Activated T-helper 1 cell treated with Interleukin-2 at 50 U/mL for 16 hours (primary cell): ENCODE measurements around the gene EFHD1.
"Not testable (repeated sequence)": the region's sequence is repeated elsewhere in the genome, so short reads cannot be mapped to it uniquely, and the experiment has no call there.

Experiments
- DNase-seq: peaks from one replicate; pipeline ENCODE4 v3.0.0-alpha.2; 2020; ENCODE audit warnings: low read depth

EFHD1 gene

DNA sequence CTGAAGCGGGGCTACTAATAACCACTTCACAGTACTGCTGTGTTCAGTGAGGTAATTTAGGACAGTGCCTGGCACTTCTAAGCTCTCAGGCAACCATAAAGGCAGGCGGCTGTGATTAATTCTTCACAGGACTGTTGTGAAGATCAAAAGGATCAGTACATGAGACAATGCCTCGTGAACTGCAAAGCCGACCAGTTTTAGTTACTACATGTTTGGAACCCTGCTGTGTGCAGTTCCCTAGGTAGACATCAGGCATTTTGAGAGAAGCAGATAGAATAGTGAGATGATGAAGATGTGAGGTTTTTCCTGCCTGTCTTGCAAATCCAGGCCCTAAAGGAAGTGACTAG lies 19.1 kb downstream of the EFHD1 start:
- DNase-seq, result no peak

DNA sequence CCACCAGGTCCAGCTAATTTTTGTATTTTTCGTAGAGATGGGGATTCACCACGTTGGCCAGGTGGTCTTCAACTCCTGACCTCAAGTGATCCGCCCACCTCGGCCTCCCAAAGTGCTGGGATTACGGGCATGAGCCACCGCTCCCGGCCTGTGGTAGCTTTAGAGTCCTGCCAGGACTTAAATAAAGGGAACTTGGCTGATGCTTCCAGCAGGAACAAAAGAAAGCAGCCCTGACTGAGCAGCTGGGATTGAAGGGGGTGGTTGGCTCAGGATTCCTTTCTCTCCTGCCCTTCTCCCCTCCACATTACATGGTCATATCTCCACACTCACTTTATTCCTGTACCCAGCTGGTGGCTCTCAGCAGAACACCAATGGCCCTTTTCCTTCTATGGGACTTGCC lies 20.0 kb downstream of the EFHD1 start:
- DNase-seq, result no peak

DNA sequence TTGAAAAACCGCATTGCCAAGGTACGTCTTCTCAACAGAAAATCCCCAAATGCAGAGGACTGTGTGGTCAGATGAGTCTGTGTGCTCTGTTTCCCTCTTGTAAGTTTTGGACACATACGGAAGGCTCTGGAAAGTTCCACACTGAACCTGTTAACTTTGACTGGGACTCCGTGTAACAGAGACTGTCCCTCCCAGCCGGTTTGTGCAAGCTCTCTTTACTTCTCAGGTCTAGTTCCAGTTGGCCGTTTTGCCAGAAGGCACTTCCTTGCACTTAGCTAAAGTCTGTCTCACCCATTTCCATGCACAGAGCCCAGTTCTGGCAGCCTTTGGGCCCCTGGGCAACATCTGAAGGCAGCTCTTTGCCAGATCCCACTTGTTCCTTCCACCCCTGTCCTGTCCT lies 22.0 kb downstream of the EFHD1 start:
- DNase-seq, result no peak

DNA sequence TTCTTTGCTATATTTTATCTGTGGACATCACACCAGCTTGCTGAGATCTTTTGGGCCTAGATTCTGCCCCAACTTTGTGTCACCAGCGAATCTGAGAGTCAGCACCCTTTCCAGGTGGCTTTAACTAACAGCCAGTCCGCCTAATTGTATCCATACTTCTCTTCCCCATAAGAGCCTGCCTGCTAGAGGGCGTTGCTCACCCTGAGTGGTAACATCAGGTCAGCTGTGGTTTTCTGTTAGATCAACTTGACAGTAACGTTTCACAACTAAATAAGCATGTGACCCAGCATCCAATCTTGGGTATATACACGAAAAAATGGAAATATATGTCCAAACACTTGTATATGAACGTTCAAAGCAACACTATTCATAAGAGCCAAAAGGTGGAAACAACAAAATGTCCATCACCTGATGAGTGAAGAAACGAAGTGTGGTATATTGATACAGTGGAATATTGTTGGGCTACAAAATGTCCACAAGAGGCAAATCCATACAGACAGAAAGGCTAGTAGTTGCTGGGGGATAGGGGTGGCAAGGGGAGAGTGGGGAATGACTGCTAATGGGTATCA lies 24.9 kb downstream of the EFHD1 start:
- no peak for DNase-seq

DNA sequence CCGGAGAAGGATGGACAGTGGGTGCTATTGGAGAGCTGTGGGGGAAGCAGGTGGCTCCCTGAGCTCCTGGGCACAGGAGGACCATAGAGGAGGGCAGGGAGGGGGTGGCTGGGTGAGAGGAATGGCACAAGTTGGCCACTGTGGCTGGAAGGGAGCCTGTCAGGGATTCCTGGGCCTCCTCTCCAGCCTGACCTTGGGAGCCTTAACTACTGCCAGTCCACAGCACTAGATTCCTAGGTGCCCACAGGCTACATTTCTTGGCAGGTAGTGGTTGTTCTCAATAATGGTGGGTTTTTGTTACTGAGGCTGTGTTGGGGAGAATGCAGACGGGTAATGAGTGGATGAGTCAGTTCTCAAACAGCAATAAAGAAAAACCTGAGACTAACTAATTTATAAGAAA lies 26.0 kb downstream of the EFHD1 start:
- no peak for DNase-seq

DNA sequence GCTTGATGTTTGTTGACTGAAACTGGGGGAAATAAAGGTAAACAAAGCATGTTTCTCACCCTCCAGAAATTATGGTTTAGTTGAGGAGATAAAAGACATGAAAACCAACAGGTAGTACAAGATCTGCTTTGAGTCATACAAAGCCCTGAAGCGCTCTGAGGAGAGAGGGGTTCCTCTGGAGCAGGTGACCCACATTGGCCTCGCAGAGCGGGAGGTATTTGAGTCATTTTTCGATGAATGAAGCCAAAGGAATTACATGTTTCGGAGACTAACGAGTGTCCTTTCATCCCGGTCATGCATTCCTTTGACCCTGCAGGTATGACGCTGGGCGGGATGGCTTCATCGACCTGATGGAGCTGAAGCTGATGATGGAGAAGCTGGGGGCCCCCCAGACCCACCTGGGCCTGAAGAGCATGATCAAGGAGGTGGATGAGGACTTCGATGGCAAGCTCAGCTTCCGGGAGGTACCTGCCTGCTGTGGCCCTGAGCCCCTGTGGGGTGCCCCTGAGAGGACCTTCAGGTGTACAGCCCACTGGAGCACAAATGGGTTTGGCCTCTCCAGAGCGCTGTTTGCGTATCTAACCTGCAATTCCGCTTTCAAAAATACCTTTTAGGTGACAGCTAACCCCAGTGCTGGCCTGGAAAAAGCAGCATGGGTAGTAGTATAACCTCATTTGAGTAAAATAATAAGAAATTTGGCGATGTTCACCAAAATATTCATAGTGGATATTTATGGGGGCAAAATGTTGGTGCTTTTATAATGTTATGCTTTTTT lies 29.3 kb downstream of the EFHD1 start:
- no peak for DNase-seq

DNA sequence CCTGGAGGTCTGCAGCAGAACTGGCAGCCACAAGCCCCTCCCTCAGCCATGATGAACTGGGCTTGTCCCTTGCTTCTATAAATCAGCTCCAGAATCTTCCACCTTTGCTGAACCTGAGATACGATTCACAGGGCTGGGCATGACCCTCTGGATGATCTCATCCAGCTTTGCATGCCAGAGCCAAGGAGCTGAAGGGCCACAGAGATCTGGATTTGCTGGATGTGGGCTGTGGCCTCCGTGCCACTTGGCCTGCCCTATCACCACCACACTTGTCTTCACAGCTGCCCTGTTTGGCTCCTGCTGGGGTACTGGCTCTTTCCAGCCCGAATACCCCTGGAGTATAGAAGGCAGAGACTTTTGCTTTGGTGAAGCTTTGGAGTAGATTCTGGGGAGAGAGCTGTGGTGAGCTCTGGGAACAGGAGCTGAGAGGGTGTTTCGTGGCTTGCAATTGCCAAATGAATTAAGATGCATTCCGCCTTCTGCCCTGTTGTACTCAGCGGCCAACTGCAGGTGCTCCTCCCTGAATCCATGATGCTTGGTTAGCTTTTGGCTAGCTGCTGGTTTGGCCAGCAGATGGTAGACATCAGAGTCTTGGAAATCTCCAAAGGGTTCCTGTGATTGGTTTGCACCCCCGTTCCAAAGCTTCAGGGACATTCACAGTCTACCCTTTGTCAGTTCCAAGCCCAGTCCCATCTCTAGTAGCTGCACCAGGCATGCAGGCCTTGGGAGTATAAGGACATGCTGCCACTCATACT lies 32.8 kb downstream of the EFHD1 start:
- DNase-seq, result no peak

DNA sequence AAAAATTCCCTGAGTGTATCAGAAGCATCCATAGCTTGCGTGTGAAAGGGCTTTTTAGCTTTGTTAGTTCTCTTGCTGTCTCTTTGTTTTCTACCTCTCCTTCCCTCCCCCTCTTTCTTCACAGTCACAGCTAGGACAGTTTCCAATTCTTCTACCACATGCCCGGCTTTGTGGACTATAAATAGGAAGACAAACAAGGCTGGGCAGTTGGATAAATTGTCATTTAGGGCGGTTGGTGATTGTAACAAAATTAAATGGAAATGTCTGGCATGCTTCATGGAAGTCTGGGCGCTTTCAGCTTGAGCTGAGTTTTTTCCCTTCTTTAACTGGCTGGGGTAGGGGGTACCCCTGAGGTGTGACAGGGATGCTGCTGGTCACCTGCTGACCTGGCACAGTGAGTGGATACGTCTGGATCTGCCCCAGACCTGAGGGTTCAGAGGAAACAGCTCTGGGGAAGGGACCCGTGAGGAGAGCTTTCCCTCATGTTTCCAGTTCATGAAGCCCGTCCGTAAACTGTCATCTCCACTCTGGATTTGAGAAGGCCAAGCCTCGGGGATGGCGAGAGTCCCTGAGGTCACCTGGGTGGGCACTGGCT lies 34.7 kb downstream of the EFHD1 start:
- no peak for DNase-seq

DNA sequence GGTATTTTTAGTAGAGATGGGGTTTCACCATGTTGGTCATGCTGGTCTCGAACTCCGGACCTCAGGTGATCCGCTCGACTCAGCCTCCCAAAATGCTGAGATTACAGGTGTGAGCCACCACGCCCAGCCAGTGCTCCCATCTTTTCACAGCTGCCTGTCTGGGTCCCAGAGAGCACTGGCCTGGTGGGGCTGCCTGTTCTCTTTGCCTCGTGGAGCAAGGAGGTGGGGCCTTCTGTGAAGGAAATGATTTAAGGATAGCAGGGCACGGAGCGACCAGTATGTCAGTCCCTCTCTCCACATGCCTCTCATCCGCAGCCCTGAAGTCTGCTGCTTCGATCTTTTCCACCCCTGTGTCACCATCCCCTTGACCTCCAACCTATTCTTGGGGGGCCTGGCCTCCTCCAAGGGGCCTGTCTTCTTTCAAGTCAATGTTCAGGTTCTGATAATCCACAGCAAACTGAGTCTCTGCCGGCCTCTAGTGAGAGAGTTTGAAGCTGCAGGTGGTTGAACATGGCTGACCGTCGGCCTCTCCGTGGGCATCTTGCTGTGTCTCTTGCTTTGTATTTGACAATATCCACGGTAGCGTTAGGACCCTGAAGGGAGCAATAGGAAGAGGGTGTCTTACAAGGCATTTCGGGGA lies 35.5 kb downstream of the EFHD1 start:
- no peak for DNase-seq

DNA sequence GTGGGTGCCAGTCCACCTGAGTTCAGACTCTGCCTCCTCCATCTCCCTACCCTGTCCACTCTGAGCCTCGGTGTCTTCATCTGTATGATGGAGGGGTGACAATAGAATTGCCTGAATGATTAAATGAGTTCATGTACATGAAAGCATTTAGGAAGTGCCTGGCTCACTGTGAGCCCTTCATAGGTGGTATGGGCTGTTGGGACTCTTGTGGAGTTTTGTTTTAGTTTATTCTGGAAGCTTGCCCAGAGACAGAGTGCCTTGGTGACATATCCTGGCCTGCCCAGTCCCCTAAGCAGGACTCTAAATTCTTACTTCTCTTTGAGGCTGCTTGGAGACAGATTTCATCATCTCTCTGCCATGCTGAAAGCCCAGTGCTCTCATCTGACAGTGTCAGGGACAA lies 39.2 kb downstream of the EFHD1 start:
- no peak for DNase-seq

DNA sequence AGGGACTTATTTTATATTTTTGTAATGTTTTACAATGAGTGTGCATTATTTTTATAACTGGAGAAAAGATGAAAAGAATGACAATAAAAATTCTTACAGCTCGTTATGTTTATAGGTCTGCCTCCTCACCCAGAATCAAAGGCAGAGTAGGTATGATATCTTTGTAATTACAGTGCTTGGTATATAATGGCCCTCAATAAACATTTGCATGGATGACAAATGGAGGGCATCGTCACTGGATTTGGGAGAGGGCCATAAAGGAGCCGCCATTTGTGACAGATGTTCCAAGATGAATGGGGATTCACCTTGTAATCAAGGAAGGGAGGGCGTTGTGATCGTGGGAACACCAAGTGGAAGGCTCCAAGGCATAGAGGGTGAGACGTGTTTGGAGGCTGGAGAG lies 41.1 kb downstream of the EFHD1 start:
- no peak for DNase-seq

DNA sequence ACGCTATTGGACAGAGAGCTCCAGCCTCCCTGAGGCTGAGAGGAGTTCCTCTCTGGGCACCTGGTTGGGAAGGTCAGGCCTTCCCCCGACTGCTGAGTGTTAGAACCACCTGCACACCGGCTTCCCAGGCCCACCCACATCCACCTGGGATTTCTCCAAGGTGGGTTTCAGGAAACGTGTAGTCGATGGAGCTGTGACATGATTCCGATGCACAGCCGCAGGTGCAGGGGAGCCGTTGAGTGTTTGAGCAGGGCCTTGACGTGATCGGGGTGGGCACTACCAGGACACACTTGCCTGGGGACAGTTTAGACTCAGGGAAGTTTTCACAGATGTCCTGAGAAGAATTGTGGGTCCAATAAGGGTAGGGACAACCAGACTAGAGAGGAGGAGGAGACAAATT lies 42.0 kb downstream of the EFHD1 start:
- no peak for DNase-seq

DNA sequence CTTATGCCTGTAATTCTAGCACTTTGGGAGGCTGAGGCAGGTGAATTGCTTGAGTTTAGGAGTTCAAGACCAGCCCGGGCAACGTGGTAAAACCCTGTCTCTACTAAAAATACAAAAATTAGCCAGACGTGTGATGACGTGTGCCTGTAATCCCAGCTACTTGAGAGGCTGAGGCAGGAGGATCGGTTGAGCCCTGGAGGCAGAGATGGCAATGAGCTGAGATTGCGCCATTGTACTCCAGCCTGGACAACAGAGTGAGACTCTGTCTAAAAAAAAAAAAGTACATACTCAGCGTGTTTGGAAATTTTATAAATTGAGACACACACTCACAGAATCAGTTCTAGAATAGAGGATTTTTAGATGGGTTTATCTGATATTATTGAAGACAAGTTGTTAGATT lies 46.6 kb downstream of the EFHD1 start:
- no peak for DNase-seq

DNA sequence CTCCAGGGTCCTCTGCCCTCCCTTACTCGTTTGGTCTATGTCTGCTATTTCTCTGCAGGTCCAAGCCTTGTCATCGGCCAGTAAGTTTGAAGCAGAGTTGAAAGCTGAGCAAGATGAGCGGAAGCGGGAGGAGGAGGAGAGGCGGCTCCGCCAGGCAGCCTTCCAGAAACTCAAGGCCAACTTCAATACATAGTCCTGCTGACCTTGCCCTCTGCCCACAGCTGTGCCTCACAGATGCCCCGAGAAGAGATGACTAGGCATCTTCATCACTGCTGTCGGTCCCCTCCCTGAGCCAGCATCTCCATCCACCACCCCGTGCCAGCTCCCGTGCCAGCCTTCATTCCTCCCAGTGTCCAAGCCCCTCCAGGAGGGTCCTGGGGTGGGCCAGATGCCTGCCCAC lies 48.1 kb downstream of the EFHD1 start:
- no peak for DNase-seq

DNA sequence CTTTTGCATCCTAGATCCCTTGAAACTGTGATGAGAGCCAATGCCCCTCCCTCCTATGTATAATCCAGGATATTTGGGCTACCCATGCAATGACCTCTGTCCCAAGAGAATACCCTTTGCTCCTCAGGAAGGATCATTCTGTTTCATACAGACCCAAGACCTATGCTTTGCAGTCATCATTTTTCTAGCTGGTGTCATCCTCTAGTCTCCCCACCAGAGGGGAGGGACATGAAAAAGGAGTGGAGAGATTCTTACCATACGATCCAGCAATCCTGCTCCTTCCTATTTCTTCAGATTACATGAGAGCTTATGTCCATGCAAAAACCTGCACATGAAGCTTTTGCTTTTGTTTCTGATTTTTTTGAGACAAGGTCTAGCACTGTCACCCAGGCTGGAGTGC lies 50.0 kb downstream of the EFHD1 start:
- DNase-seq, result no peak

DNA sequence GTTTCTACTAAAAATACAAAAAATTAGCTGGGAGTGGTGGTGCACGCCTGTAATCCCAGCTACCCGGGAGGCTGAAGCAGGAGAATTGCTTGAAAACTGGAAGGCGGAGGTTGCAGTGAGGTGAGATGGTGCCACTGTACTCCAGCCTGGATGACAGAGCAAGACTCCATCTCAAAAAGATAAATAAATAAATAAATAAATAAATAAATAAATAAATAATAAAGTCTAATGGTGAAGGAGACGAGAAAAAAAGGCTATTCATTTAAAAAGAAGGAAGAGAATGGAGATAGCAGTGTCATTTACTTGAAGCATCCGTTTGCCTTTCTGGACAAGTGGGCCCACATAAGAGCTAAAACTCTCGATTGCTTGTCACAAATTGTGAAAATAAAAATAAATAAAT lies 52.0 kb downstream of the EFHD1 start:
- DNase-seq, result not testable (repeated sequence)

DNA sequence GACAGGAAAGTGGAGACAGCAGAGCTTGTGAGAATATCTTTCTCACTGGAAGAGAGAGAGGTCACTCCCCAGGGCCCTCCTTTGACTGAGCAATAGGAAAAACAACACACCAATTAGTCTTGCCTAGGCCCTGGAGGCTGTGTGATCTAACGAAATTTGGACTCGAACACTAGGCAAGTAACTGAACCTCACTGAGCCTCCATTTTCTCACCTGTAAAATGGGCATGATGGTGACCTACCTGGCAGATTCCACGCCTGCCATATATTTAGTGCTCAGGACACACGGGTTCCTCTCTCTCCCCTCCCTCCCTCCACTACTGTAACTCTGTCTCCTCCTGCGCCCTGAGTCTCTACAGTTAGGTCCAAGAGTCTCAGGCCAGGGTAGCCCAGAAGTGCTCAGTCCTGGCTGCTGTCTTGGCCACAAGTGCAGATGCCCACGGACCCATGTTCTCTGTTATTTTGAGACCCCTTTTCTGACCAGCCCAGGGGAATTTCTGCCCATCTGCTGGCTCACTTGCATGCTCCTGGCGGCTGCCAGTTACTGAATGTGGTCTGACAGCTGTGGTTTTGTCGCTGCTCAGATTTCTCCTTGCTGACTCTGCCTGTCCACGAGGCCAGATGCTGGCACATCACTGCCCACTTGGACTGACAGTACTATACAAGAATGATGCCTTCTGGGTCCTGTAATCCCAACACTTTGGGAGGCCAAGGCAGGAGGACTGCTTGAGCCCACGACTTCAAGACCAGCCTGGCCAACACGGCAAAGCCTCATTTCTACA lies 54.2 kb downstream of the EFHD1 start:
- DNase-seq, result no peak

DNA sequence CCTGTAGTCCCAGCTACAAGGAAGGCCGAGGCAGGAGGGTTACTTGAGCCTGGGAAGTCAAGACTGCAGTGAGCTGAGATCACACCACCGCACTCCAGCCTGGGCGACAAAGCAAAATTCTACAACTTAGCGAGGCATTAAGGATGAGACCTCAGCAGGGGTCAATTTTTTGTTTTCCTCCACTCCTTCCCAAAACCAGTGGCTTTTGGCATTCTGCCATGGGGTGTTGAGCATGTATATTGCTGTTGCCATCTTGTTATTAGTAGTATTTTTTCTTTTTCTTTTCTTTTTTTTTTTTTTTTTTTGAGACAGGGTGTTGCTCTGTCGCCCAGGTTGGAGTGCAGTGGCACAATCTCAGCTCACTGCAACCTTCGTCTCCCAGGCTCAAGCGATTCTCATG lies 54.8 kb downstream of the EFHD1 start:
- no peak for DNase-seq

DNA sequence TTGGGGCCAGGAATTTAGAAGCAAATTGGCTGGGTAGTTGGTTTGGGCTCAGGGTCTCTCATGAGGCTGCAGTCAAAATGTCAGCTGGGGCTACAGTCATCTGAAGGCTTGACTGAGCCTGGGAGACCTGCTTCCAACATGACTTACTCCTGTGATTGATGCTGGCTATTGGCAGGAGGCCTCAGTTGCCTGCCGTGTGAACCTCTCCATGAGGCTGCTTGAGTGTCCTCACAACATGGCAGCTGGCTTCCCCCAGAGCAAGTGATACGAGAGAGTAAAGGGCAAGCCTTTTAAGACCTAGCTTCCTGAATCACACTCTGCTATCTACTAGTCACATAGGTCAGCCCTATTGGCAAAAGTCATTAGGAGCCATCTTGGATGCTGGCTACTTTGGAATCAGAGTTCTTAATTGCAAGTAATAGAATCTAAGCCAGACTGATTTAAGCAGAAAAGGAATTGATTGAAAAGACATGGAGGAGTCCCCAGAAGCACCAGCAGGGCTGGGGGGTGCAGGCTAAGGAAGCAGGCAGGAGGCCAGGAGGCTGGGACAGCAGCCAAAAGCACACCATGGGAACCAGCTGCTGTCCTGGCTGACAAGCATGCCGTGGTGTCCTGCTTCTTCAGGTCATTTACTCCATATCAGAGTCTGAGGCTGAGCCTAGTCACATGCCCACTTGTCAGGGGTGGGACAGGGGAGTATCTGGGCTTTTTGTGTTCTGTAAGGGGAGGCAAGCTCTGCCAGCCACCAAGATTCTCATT lies 55.9 kb downstream of the EFHD1 start:
- no peak for DNase-seq

DNA sequence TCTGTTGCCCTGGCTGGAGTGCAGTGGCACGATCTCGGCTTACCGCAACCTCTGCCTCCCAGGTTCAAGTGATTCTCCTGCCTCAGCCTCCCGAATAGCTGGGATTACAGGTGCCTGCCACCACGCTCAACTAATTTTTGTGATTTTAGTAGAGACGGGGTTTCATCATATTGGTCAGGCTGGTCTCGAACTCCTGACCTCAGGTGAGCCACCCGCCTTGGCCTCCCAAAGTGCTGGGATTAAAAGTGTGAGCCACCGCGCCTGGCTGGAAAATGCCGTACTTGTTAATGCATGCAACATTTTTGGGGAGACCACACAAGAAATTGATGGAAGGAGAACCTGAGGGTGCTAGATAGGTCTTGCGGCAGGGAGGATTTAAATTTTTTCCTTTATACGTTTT lies 57.7 kb downstream of the EFHD1 start:
- not testable (repeated sequence) for DNase-seq

DNA sequence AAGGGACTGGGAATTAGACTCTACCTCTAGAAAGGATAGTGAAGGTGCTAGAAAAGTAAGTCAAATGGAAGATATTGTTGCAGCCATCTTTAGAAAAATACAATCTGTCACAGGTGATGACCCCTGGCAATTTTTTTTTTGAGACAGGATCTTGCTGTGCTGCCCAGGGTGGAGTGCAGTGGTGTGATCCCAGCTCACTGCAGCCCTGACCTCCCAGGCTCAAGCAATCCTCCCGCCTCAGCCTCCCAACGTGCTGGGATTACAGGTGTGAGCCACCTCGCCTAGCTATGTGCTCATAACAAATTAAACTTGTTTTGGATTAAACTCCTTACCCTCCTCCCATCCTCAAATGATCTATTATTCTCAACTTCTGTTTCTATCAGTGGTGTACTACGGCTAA lies 59.9 kb downstream of the EFHD1 start:
- DNase-seq, result no peak
